Measurements from ENCODE around the gene PIGU.
A peak's percentile ranks its signal among the peaks of the same experiment; 100 is the strongest.

- TF ChIP-seq EZH2 (IDR thresholded peaks at IDR 0.05) = no peak
- TF ChIP-seq, protein P1, sequence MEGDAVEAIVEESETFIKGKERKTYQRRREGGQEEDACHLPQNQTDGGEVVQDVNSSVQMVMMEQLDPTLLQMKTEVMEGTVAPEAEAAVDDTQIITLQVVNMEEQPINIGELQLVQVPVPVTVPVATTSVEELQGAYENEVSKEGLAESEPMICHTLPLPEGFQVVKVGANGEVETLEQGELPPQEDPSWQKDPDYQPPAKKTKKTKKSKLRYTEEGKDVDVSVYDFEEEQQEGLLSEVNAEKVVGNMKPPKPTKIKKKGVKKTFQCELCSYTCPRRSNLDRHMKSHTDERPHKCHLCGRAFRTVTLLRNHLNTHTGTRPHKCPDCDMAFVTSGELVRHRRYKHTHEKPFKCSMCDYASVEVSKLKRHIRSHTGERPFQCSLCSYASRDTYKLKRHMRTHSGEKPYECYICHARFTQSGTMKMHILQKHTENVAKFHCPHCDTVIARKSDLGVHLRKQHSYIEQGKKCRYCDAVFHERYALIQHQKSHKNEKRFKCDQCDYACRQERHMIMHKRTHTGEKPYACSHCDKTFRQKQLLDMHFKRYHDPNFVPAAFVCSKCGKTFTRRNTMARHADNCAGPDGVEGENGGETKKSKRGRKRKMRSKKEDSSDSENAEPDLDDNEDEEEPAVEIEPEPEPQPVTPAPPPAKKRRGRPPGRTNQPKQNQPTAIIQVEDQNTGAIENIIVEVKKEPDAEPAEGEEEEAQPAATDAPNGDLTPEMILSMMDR (IDR thresholded peaks at IDR 0.05) = peak; percentile 70
Measured at GRCh38 chr20:34708621-34709043, 31.7 kb upstream of the PIGU start.
